RCC 7860 (cell line): Measurements from ENCODE around the gene FGB.
A peak's percentile ranks its signal among the peaks of the same experiment; 100 is the strongest.

Experiments used
- DNase-seq: peaks from one replicate; pipeline ENCODE4 v3.0.0-alpha.2; 2015; ENCODE audit warnings: low spot score
- FAIRE-seq: peaks from 2 replicates; lab custom pipeline; 2012; peaks lifted over from hg19 to GRCh38; lab: Jason Lieb, UNC

The FGB gene

DNA sequence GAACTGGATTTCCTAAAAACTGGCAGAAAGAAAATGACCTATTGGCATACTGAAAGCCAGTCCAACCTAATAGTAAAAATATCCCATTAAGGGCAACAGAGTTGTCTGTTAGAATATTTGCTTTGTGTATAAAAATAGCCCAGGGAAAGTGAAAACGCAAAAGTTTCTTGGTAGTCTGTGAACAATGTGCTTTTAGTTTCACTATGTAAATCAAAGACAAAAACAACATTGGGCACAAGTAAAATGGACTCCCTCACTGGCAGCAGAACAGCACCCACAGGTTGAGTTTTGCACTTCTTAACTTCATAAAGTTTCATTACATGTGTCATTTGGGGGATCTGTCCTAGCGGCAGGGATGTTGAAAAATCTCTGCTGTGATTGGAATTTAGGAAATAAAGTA, 53.9 kb downstream of the FGB start:
- DNase-seq (no peak), FAIRE-seq (no peak)

DNA sequence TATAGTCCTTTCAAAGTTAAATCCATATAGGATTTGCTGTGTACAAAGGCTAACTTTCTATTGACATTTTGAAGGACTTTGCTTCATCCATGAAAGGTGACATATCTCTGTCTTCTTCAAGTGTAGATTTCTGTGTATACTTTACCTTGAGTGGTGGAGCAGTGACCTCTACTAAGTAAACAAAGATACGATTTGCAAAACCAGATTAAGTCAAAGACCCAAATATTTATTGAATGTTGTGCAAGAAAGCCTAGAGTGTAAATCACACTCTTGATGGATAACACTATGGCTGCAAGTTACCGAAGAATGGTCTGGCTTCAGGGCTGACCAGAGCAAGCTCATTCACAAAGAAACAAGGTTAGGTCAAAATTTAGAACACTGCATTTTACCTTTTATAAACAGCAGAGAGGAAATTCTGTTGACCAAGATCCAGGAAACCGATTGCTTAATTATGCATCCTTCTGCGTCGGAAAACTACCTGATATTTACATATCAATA, 55.1 kb downstream of the FGB start:
- no peak for DNase-seq
- no peak for FAIRE-seq

DNA sequence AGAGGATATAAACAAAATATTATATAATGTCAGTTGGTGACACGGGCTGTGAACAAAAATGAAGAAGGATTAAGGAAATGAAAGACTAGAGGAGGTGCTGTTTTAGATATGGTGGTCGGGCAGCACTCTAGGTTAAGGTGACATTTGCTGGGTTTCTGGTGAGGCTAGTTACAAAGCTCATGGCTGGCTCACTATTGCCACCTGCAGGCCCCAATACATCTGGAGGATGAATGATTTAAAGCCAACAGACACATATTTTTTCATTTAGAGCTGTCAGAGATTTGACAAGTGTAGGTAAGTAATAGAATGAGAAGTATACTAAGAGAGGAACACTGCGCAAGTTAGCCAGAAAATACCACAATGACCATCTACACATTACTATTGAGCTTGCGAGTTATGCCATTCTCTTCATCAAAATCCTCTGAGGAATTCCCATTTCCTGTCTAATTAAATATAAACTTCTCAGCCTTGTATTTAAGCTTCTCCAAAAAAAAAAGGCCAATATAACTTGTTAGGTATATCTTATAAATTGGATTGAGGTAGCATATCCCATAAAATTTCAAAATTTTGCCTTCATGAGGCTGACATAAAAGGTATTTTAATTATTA, 56.0 kb downstream of the FGB start:
- DNase-seq (peak; percentile 10), FAIRE-seq (no peak)

DNA sequence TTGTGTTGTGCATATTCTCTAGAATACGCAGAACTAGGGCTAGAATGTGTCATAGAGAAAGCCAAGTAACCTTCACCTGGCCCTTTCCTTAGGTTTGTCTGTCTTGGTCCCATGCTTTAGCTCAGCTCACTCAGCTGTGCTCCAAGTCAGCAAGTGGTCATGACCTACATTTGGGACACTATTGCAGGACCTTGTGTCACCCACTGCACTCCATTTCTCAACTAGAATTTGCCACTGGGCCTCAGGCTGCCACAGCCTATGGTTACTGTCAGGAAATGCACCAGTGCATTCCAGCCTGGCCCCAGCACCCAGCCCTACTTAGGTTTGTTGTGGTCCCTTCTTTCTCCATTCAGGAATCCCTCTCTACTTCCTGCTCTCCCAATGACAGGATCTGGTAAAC, 57.3 kb downstream of the FGB start:
- no peak for DNase-seq
- no peak for FAIRE-seq
